Activated CD4-positive, alpha-beta T cell treated with anti-CD3 and anti-CD28 coated beads, Interleukin-2, amount 50 U/mL, for 1 hour (primary cell): ENCODE results near the gene MFSD1.
A peak's percentile ranks its signal among the peaks of the same experiment; 100 is the strongest.

ENCODE experiments used
- DNase-seq: peaks from one replicate; pipeline ENCODE4 v3.0.0-alpha.2; 2020

Gene MFSD1

GRCh38 chr3:158801696-158802408, at the start of gene MFSD1:
MFSD1 (plus strand) TSS chr3:158802054; CDS start chr3:158802153, 99 bp downstream.
- peak; percentile 82 for DNase-seq

DNA sequence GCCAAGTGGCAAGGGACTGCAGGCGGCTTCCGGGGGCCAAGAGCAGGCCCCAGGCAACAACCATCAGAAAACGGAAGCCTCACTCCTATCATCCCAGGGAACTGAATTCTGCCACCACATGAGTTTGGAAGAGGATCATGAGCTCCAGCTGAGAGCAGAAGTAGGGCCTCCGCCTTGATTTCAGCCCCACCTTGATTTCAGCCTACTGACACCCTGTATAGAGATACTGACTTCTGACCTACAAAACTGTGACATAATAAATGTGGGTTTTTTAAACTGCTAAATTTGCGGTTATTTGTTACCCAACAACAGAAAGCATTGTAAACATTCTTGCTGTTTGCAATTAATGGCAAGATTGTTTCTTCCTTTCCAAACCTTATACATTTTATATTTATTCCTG, 48.0 kb upstream of the MFSD1 start:
- DNase-seq, result no peak

DNA sequence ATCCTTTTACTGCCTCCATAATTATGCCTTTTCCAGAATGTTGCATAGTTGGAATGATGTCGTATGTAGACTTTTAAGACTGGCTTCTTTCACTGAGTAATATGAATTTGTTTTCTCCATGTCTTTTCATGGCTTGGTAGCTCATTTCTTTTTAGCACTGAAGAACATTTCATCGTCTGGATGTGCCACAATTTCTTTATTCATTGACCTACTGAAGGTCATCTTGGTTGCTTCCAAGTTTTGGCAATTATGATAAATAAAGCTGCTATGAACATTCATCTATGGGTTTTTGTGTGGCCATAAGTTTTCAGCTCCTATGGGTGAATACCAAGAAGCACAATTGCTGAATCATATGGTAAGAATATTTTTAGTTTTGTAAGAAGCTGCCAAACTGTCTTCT, 46.4 kb upstream of the MFSD1 start:
- no peak for DNase-seq

DNA sequence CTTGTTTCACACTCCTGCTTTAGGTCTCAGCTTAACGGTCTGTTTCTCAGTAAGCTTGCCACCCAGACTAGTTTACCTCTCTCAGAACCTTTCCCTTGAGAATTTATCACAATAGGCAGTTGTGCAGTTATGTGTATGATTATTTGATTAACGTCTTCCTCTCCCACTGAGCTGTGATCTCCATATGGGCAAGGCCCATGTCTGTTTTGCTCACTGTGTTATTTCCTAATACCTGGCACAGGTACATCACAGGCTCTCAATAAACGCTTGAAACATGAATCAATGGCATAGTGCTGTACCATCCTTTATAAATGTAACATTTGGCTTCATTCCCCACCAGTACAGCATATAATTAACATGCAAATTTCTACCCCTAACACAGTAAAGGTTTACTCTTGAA, 40.5 kb upstream of the MFSD1 start:
- DNase-seq, result no peak

GRCh38 chr3:158762701-158763100, 39.2 kb upstream of the MFSD1 start:
- no peak for DNase-seq

DNA sequence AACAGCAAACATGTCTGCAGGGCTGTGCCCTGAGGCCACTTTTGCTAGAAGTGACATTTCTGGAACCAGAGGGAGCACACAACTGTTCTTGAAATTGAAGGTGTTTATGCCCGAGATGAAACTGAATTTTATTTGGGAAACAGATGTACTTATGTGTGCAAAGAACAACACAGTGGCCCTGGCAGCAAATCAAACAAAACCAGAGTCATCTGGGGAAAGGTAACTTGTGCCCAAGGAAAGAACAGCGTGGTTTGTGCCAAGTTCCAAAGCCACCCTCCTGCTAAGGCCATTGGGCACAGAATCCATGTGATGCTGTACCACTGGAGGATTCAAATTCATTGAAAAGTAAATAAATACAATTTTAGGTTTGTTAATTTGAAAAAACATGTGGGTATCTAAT, 38.4 kb upstream of the MFSD1 start:
- no peak for DNase-seq

GRCh38 chr3:158765518-158766205, 36.2 kb upstream of the MFSD1 start:
- DNase-seq, result no peak

GRCh38 chr3:158766364-158766763, 35.5 kb upstream of the MFSD1 start:
- DNase-seq, result no peak

GRCh38 chr3:158768361-158768787, 33.5 kb upstream of the MFSD1 start:
- DNase-seq, result no peak

DNA sequence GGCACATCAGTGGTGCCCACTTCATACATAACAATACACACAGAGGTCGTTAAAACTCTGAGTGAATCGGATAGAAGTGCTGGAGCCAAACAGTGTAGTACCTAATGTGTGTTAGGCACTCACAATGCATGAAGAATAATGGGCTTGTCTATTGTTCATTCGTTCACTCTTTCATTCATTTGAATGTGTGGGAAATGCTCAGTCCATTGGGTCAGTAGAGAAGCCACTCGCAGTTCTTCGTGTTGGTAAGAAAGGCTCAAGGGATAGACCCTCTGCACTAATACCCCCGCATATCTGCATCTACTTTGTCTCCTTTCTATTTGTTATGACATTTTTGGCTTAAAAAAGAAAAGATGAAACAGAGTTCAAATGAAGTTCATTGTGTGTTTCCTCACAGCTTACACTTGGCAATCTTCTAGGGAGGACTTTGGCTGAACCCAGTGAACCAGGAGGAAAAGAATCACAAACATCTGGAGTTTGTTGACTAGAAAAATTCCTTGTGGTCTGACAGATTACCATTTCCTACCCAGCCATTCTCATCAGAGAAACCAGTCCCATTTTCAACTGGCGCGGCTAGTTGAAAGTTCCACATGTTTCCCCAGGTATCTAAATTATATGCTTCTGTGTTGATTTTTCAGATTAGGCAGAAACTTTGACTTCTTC, 32.8 kb upstream of the MFSD1 start:
- DNase-seq, result no peak

DNA sequence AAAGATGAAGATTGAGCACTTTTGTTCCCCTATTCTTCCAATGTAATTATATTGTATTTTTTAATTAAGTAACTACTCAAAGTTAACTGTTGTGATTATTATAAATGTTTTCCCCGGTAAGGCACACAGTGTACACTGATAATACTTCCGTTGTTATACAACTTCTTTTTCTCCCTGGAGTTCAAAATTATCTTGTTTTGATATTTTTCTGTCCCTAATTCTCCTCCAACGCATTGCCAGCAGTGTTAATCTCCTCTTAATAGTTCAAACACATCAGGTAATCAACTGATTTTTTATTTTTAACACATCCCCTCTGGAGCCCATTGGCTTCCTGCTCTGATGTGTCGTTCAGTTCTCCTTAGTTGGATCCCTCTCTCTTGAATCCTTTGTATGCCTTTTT, 32.3 kb upstream of the MFSD1 start:
- DNase-seq, result no peak

- DNase-seq, result no peak
Observed at GRCh38 chr3:158769952-158770740, 31.7 kb upstream of the MFSD1 start.

DNA sequence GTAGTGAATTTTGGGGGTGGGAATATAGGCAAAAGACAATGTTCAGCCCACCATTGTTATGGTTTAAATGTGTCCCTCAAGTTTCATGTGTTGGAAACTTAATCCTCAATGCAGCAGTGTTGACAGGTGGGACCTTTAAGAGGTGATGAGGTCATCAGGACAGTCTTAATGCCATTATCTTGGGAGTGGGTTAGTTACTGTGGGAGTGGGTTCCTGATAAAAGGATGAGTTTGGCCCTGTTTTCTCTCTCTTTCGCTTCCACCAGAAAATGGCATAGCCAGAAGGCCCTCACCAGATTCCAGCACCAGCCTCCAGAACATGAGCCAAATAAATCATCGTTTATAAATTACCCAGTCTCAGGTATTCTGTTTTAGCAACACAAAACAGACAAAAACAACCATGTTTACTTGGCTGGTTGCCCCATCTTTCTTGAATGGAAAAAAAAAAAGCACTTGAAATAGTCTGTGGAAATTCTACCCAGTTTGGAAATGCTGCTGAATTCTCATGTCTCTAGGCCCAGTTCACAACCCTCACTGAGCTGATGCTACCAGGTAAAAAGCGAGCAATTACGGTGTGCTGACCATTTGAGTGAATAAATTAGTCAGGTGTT, 31.0 kb upstream of the MFSD1 start:
- no peak for DNase-seq

- DNase-seq, result no peak
Observed at GRCh38 chr3:158771577-158771976, 30.3 kb upstream of the MFSD1 start.

- no peak for DNase-seq
Observed at GRCh38 chr3:158771982-158772381, 29.9 kb upstream of the MFSD1 start.

DNA sequence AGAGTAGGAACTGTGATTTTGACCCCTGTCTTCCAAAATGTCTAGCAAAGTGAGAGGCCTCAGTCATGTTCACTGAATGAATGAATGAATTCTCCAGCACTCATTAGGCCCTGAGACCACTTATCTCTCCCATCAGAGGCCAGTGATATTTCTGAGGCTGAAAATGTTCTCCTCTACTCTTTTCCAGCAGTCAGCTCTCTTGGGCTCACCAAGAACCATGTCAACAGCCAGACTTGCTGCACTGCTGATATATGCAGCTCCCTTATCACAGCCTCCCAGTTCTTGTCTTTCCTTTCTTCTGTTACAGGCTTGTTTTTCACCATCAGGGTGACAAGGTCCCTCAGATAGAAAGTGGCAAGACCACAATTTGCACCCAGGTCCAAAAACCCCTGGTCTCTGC, 28.7 kb upstream of the MFSD1 start:
- DNase-seq, result no peak

- DNase-seq, result no peak
Observed at GRCh38 chr3:158773845-158774830, 27.7 kb upstream of the MFSD1 start.

DNA sequence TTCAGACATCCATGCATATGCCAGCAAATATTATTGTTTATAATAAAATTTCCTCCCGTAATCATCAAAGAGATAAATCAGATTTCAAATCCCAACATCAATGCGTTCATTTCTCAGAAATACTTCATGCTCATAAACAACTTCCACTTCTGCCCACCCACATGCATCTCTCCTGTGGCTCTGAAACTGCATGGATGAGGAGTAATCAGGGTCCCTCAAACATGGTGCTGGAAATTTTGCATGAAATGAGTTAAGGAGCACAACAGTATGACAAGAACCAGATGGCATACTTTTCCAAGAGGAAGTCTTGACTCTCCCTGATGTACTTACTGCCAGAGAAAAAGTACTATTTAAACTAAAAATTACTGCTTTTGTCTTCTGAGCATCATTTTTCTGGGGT, 26.9 kb upstream of the MFSD1 start:
- no peak for DNase-seq

GRCh38 chr3:158775426-158776410, 26.1 kb upstream of the MFSD1 start:
- no peak for DNase-seq

DNA sequence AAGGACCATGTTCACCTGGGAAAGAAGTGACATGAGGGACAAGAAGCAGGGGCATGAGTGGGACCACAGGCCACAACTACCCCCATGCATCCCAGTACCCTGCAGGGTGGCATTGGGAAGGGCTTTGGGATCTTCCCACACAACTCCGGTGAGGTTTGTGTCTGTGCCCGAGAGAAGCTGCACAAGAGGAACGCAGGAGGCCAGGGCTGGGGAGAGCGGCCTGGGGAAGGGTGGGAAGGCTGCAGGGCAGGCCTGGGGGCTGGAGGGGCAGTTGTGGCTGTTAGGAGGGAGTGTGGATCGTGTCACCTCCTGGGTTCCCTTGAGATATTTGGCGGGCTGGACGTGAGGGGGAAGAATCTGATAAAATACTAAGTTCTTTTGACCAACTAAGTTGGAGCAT, 25.3 kb upstream of the MFSD1 start:
- DNase-seq, result no peak
